NOMO-1 (cell line): Measurements from ENCODE around the gene PRR16.

ENCODE experiments used
- DNase-seq, 2 experiments: peaks; one replicate each; lab custom pipeline; 2025; ENCODE audit not compliant: unreplicated experiment in 2 of 2; lab: John Stamatoyannopoulos, UW

Gene PRR16

DNA sequence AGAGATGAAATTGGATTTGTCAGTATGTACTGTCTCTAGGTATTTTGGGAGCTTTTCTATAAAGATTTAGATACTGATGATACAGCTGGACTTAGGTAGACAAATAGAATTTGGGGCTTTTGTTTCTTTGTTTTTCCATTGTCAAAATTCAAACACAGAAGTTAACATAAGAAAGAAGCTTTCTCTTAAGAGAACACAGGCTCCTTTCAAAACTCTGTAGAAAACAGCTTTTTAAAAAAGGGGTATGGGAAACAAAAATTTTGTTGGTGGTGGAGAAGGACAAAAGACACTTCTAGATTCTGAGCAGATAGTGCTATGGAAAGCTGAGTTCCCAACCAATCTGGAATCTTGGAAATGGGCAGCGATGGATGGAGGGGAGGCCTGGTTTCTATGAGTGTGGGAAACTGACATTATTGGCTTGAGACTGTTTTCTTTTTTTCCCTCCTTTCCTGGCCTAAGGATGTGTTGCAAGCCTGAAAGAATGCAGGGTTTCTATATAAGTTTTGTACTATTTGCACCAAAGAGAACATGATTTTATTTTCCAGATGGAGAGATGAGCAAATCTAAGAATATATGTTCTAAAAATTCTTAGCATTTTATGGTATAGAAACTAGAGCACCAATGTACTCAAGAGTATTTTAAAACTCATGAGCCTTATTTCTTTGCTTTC lies 240.0 kb downstream of the PRR16 start:
- DNase-seq, result no peak

DNA sequence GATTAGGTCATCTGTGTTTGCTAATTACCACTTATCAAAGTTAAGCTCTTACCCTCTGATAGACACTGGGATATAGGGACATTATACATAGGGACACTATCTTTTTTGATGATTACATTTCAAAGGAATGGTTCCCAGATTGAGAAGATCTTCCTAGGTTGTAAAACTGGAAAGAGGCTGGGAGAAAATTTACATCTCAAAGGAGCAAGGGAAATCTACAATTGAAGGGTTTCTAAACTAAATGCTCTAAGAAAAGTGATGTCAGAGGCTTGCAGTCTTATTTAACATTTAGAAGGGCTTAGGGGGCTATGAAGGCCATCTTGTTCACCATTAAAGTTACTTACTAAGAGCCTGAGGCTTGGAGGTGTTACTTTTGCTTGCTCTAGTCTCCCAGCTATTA lies 242.8 kb downstream of the PRR16 start:
- DNase-seq, result no peak

DNA sequence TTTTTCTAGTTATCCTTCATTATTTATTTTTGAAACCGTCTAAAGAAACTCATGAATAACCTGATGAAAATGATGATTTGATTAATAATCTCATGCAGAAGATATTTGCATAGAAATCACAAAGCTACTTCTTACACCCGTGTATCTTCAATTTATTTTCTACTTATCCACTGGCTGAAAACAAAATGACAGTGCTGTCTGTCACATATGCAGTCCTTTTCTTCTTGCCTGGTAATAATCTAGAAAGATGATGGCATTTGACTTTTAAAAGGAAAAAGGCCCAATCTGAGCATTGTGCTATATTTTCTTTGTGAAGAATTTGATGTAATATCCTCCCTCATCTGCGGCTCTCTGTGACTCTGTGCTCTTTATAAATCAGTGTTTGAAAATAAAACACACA lies 253.3 kb downstream of the PRR16 start:
- no peak for DNase-seq

DNA sequence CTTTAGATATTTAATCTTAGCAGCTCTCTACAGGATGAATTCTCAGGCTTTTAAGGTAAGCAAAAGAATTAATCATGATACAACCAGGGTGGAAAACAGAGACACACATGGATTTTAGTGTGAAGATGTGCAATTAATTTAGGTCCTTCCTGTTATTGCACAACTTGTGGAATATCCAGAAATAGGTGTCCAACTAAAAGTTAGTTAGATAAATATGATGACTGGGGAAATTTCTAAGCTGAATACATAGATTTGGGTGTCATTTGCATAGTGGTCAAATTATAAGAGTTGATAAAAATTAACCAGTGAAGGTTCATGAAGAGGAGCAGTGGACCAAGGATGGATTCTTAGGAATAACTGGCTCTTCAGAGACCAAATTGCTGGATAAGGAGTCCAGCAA lies 266.1 kb downstream of the PRR16 start:
- no peak for DNase-seq

DNA sequence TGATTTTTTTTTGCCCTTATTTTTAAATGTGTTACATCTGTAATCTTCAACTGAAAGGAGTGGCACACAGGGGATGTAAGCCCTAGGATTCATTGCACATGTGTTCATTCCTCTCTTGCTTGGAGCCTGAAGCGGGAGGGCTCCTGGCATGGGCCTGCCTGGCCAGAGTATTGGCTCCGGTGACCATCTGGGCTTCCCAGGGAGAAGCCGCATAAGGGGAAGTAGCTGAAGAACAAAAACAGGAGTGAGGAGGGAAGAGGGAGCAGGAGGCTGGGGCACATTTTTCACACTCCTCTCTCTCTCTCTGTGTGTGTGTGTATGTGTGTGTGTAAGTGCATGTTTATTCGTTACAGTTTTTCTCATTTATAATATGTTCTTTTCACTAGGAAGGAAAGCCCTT lies 269.9 kb downstream of the PRR16 start:
- no peak for DNase-seq

DNA sequence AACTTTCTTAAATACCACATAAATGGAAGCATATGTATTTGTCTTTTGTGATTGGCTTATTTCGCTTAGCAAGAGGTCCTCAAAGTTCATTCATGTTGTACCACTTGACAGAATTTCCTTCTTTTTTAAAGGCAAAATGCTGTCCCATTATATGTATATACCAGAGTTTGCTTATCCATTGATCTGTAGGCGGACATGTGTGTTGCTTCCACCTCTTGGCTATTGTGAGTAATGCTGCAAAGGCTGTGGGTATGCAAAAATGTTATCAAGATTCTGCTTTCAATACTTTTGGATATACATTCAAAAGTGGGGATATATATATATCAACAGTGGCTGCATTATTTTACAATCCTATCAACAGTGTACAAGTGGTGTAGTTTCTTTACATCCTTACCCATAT lies 271.0 kb downstream of the PRR16 start:
- DNase-seq, result no peak
